Activated gamma-delta T cell treated with Interleukin-2 at 50 U/mL for 16 hours (primary cell): ENCODE measurements around the gene PGRMC1.
A peak's percentile ranks its signal among the peaks of the same experiment; 100 is the strongest.
"Not testable (repeated sequence)": the region's sequence is repeated elsewhere in the genome, so short reads cannot be mapped to it uniquely, and the experiment has no call there.

ENCODE experiments used
- DNase-seq: peaks from one replicate; pipeline ENCODE4 v3.0.0-alpha.2; 2020

Gene PGRMC1

DNA sequence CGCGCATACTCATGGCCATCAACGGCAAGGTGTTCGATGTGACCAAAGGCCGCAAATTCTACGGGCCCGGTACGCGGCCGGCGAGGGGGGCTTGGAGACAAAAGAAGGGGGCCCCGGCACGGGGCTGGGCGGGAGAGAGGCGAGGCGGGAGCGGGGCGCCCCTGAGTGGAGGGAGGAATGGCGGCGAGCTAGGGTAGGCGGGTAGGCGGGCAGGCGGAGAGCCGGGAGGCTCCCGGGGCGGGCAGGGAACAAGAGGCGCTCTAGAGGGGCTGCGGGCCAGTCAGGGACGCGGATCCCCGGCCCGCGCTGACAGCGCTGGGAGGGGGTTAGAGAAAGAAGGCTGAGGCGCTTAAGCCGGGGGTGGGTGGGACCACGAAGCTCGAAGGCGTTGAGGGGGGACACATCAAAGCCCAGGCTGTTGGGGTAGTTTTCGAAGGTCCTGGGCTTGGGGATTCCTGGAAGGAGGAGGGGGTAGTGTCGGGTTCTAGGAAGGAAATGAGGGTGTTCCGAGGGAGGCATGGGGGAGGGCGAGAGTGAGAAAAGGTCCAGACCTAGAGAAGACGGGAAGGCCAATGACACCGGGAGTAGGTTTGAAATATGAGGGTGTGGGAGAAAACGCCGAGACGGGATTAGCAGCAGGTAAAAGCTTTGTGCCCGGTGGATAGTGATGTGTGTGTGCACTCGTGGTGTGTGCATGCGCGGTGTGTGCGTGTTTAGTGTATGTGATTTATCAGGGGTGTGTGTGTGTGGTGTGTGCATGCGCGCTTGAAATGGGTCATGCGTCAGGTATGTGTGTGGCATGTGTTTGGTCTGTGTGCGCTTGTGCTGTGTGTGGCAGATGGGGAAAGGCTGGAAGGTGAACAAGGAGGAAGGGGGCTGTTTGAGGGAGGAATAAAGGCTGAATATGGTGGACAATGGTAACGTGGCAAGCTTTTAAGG, 807 bp downstream of the PGRMC1 start:
- no peak for DNase-seq

DNA sequence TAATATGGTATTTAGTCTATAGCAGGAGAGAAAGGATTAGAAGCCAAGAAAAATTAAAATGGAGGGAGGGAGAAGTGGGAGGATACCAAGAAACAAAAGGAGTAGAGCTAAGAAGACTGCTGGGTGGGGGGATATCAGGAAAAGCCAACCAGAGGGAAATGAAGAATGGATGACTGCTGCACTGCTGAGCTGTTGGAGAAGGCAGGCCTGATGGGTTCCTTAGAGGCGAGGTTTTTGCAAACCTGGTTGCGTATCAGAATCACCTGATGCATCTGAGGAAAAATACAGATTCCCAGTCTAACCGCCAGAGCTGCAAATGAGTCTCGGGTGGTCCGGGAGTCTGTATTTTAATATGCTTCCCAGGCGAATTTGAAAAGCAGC, 1.5 kb downstream of the PGRMC1 start:
- no peak for DNase-seq

DNA sequence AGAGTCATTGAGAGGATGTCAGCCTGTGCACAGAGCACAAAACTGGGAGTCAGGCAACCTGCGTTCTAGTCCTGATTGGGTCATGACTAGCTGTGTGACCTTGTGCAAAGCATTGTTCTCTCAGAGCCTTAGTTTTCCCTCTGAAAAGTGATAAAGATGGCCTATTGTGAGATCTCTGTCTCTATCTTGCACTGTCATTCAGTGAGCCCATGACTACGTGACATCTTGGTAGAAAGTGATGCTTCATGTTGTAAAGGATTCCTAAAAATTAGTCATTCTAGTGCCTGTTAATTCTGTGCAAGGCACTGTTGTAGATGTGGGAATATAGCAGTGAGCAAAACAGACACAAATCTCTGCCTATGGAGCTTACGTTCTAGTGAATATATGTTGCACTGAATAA, 2.5 kb downstream of the PGRMC1 start:
- no peak for DNase-seq

DNA sequence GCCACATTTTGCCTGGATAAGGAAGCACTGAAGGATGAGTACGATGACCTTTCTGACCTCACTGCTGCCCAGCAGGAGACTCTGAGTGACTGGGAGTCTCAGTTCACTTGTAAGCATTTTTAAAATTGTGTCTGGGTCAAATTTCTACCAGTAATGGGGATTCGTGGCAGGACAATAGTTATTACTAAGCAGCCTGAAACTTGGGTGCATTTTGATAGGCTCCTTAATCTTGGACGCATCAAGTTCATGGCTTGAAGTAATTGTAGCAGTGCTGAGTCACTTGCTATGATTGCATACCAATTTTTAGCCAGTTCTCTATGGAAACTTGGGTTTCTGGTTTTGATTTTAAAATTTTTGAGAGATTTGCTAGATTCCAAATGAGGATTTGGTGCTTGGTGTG, 4.3 kb downstream of the PGRMC1 start:
- DNase-seq, result no peak

DNA sequence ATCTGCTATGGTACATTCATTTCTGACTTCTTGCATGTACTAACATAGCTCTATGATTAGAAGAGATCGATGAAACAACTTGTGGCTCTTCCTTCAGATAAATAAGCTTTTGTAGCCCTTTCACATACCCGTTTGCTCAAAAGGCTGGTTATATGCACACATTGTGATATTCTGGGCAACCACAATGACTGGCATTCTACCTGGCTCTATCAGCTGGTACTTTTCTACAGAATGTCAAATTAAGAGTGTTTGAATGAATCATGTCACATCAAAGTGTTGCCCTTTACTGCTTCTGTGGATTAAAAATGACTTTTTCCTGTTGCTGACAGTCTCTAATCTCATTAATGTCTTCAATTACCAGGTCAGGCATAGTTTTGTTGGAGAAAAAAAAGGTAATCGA, 11.6 kb downstream of the PGRMC1 start:
- no peak for DNase-seq

DNA sequence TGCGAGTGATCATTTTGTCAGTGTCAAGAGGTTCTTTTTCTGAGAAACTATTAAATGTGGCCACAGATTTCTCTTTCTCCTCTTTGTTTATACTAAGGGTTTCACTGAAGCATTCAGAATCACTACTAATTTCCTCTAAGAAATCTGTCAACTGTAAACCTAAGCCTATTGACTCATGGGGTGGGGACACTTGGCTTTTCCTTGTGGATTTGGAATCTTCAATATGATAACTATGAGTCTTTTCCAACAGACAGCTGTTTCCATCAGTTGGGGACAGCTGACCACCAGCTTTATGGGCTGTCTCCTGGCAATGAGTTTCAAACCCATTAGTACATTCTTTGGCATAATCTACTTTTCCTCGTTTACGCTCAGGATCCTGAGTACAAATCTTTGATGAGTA, 13.8 kb downstream of the PGRMC1 start:
- DNase-seq, result no peak

DNA sequence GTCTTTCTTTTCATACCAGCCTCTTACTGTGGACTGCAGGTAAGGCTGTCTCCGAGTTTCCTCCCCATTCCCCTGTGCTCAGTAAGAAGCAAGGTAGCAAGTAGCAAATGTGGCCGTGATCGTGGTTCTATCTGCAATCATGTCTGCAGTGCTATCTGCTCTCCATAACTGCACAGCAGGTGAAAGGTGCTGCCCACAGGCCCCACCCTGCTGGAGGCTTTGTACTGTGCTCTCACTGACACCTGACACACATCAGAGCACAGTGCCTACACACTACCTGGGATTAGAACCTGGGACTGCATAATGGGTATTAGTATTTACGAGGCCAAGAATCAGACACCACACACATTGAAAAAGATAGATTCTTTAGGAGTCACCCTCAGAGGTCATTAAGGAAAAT, 15.3 kb downstream of the PGRMC1 start:
- no peak for DNase-seq

DNA sequence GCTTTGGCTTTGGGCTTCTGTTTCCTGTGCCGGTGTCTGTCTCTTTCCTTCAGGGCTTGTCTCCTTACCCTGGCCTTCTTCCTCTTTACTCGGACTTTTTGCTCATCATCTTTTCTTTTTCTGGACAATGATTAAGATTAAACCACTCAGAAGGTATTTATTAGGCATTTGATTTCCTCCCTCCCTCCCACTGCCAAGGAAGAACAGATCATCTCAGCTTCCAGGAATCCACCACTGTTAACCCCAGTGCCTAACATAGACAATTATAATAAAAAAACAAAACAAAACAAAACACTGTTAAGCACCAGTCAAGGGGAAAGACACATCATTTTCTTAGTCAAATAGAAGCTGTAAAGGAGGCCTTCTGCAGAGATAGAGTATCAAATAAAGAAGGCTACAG, 16.6 kb downstream of the PGRMC1 start:
- DNase-seq, result no peak

DNA sequence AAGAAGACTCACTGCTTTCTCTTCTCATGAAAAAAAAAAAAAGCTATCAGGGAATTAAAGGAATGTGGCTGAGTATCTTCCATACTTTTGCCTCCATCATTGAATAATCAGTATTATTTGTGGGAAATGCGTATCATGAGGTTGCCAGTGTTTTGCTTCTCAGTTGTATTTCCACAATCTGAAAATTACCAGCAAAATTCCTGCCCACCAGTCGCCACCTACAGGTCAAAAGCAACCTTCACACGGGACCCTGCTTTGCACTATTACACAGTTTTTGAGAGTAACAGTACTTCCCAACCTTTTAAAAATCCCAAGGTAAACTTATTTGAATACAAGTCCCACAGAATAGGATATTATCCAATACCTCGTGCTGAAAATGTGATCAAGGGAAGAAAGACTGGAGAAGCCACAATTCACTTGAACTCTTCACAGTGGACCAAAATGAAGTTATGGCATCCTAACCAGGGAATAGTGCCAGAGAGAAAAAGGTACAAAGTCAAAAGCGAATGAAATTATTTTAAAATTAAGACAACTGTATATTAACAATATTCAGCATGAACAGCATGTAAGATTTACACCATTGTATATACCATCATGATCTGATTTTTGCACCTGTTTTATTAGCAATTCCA, 30.4 kb downstream of the PGRMC1 start:
- no peak for DNase-seq

DNA sequence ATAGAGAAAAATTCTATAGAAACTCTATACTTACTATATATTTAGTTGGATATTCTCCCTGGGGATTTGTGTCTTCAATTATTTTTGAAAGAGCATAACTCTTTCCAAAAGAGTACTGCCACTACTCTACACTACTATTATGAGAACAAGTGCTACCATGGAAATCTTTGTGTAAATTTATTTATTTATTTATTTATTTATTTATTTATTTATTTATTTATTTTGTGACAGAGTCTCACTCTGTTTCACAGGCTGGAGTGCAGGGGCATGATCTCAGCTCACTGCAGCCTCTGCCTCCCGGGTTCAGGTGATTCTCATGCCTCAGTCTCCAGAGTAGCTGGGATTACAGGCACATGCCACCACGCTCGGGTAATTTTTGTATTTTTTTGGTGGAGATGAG, 31.0 kb downstream of the PGRMC1 start:
- not testable (repeated sequence) for DNase-seq

DNA sequence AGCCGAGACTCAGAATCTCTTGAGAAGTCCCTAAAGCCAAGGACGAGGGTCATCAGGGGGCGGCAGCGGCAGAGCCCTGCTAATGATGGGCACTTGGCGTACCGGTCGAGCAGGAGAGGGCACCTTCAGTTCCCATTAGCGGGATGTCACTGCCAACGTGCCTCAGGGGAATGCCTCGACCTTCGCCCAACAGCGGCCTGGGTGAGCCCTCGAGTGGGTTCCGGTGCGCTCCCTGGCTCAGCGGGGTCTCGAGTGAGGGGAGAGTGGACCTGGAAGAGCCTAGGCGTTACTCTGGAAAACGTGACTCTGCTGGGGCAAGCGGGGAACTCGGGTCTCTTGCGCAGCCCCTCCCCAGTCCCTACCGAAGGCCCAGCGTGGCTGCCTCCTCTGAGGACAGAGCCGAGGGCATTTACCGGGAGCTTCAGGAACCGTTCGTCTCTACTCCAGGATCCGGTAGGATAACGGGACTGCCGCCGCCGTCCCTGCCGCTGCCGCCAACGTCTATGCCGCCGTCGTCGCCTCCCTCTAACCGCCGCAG, 36.9 kb downstream of the PGRMC1 start:
- DNase-seq, result no peak

DNA sequence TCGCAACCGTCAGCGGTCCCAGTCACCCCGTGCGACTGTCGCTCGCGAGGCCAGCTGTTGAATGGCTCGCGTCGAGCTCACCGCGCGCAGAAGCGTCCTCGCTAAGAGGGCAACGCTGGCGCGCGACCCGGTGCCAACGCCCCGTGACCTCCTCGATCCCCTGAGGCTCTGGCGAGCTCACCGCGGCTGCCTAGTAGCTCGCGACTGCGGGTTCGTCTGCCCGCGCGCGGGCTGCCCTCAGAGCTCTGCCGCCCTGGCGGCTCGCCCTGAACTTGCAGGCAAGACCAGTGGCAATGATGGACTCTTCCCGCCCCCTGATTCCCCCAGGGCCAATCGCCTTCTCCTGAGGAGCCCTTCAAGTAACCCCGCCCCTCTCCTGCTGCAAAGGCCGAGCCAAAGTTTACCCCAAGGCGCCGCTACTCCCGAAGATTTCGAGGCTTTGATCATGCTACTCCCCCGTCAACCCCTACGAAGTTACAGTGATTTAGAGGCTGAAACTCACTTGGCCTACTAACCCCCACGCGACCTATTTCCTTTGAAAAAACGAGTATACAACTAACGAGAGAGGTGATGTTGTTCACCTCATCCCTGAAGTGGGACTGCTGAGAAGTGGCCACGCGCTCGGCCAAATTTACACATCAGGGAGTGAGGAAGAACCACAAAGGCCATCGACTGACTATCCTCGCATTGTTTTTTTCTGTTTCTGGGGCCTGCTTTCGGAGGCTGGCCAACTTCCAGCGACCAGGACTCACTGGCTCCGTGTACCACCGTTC, 37.5 kb downstream of the PGRMC1 start:
- peak; percentile 28 for DNase-seq

DNA sequence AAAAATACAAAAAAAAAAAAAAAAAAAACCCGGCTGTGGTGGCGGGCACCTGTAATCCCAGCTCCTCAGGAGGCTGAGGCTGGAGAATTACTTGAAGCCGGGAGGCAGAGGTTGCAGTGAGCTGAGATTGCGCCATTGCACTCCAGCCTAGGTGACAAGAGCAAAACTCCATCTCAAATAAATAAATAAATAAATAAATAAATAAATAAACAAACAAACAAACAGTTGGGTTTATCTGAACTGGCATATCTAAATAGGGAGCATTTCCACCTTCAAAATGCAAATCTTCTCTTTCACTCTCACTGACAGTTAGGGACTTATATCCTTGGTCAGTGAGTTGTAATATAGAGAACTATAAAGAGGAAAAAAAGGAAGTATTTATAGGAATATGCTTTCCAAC, 46.3 kb downstream of the PGRMC1 start:
- DNase-seq, result not testable (repeated sequence)

DNA sequence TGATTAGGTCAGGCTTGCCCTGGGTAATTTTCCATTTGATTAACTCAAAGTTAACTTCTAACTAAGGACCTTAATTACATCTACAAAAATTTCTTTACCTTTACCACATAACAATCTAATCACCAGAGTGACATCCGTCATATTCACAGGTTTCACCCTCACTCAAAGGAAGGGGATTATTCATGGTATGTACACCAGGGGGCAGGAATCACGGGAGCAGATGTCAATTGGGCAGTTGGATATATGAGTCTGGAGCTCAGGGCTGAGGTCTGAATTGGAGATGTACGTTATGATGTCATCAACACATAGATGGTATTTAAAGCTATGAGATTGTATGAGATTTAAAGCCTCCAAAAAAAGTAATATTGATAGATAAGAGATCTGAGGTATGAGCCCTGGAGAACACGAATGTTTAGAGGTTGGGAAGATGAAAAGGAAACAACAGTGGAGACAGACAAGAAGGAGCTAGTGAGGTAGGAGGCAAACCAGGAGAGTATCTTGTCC, 52.9 kb downstream of the PGRMC1 start:
- no peak for DNase-seq

DNA sequence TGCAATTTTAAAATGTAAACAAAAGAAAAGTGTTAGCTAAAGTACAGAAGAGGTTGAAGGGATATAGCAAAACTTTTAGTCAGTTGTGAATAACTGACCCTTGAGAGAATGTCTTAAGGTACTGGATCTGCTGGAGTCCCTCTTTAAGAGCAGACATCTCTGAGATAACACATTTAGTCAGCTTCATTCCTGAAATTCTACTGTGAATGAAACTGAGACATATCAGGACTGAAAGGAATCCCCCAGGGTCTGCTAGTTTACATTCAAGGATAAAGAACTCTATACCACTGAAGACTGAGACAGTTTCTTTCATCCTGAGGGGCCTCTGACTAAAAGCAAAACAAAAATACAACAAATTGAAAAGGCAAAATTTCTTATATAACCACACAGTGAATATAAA, 54.4 kb downstream of the PGRMC1 start:
- DNase-seq, result no peak

DNA sequence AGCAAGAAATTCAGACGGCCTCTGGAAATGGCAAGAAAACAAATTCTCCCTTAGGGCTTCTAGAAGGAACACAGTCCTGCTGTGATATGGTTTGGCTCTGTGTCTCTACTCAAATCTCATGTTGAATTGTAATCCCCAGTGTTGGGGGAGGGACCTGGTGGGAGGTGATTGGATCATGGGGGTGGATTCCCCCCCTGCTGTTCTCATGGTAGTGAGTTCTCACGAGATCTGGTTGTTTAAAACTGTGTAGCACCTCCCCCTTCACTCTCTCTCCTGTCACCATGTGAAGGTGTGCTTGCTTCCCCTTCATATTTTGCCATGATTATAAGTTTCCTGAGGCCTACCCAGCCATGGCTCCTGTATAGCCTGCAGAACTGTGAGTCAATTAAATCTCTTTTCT, 55.2 kb downstream of the PGRMC1 start:
- not testable (repeated sequence) for DNase-seq

DNA sequence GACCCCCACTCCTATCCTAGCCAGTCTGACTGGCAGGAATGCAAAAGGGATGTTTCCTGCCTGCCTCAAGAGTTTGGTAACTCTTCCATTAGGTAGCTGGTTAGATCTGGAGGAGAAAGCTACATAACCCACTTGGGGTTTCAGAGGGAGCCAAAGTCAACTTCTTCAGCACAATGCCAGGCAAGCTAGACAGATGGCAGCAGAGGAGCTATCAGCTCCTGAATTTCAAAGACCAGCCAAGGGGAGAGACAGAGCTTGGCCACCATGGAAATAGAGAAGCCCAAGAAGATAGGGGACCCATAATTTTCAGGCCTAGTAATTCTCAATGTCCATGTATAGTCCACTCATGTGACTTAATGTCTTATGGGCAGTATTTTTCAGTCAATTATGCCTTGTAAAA, 56.4 kb downstream of the PGRMC1 start:
- no peak for DNase-seq
